ENCODE data around the gene ACAA1.

DNA sequence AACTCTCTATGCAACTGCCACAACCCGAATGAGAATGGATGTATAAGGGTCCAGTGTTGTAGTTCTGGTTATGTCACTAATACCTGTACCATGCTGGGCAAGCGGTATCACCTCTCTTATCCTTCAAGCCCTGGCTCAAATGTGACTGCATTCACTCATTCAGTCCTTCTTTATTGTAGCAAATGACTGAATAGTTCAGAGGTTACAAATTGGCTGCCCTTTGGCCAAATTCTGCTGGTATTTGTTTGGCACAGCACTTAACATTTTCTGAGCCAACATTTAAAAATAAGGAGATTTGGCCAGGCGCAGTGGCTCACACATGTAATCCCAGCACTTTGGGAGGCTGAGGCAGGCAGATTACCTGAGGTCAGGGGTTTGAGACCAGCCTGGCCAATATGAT, 50.4 kb downstream of the ACAA1 start:
- TF ChIP-seq, protein P1, sequence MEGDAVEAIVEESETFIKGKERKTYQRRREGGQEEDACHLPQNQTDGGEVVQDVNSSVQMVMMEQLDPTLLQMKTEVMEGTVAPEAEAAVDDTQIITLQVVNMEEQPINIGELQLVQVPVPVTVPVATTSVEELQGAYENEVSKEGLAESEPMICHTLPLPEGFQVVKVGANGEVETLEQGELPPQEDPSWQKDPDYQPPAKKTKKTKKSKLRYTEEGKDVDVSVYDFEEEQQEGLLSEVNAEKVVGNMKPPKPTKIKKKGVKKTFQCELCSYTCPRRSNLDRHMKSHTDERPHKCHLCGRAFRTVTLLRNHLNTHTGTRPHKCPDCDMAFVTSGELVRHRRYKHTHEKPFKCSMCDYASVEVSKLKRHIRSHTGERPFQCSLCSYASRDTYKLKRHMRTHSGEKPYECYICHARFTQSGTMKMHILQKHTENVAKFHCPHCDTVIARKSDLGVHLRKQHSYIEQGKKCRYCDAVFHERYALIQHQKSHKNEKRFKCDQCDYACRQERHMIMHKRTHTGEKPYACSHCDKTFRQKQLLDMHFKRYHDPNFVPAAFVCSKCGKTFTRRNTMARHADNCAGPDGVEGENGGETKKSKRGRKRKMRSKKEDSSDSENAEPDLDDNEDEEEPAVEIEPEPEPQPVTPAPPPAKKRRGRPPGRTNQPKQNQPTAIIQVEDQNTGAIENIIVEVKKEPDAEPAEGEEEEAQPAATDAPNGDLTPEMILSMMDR (IDR thresholded peaks at IDR 0.05) = no peak
- no peak for TF ChIP-seq POLR2A (IDR thresholded peaks at IDR 0.05)

Measured in right lobe of liver (tissue), 4 donors.